Measurements from ENCODE around the gene RAD9A.
"Not testable (repeated sequence)": the region's sequence is repeated elsewhere in the genome, so short reads cannot be mapped to it uniquely, and the experiment has no call there.

The RAD9A gene

DNA sequence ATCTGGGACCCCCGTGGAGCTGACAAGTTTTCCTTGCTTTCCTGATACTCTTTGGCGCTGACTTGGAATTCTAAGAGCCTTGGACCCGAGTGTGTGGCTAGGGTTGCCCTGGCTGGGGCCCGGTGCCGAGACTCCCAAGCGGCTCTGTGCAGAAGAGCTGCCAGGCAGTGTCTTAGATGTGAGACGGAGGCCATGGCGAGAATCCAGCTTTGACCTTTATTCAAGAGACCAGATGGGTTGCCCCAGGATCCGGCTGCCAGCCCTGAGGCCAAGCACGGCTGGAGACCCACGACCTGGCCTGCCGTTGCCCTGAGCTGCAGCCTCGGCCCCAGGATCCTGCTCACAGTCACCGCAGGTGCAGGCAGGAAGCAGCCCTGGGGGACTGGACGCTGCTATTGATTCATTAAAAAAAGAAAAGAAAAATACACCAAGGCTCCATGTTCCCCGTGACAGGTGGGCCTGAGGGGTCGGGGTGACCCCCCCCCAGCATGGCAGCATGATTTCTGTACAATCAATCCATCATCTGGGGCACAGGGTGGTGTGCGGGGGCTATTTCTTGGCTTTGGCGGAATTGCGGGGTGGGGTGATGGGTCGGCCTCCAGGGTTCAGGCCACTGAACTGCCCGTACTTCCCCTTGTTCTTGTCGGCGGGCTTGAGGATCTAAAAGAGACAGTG, 6.3 kb downstream of the RAD9A start:
- no peak for DNase-seq

DNA sequence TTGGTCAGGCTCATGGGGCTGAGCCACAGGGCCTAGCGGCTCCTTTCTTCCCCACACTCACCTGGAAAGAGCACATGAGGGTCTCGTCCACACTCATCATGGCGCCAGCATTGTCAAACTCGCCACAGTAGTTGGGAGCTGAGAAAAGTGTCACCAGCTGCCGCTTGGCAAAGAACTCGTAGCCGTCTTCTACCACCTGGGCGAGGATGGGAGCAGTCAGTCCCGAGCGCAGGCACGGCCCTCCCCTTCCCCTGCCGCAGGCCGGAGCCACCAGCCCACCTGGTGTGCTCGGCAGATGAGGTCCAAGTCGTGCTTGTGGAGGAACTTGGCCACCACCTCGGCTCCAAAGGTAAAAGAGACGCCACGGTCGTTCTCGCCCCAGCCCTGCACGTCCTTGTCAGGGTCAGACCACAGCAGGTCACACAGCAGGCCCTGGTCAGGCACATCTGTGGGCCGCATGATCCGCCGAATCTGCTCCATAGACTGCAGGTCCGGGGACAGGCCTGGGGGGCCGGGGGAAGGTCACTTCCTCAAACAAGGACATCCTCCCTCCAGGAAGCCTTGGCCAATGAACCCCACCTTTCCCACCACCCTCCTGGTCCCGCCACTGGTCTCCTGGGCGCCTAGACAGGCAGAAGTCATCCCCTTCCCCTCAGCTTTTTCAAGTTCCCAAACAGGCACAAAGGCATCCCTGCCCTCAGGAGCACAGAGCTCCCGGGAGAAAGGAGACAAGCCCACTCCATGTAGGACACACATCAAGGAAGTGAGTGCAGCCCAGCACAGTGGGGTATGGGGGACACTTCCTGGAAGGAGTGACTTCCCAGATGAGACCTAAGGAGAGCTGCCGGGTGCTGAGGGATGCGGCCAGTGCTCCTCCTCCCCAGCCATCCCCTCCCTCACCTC, 7.1 kb downstream of the RAD9A start:
- no peak for DNase-seq

DNA sequence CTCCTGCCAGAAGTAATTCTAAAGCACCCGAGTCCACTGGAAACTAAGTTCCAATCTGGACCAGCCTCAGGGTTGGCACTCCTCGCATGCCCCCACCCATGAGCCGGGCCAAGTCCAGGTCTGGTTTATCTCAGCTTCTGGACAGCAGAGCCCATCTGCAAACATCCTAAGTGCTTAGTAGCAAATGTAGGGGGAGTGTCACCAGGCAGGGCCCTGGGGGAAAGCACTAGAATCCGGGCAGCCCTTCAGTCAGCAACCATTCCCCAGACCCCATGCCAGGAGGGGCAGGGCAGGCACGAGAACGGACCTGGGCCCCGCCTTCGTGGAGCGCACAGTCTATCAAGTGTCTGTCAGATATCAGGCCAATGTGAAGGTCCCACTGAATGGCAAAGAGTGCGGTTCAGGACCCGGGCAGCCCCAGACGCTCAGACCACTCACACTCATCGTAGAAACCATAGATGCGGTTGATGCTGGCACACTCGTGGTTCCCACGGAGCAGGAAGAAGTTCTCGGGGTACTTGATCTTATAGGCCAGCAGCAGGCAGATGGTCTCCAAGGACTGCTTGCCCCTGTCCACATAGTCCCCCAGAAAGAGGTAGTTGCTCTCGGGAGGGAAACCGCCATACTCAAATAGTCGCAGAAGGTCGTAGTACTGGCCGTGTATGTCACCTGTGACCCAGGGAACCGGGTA, 8.6 kb downstream of the RAD9A start:
- DNase-seq, result no peak

DNA sequence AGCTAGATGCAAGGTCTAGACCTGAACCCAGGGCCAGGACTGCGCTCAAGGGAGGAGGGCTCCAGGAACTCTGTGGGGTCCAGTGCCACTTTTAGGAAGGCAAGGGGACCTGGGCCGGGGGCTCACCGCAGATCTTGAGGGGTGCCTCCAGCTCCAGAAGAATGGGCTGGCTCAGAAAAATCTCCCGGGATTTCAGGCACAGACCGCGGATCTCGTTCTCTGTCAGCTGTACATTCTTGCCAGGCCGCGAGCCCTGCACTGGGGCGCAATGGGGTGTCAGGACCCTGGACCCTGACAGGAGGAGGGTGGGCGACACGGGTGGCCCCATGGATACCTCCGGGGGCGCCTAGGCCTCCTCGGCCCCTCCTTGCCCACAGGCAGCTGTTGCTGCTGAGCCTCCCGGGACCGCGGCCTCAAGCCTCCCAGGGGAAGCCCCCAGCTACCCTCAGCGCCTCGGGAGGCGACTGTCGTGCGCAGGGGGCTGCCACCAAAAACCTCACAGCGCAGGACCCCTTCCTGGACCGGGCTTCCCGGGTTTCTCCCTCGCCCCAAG, 9.2 kb downstream of the RAD9A start:
- DNase-seq, result no peak

DNA sequence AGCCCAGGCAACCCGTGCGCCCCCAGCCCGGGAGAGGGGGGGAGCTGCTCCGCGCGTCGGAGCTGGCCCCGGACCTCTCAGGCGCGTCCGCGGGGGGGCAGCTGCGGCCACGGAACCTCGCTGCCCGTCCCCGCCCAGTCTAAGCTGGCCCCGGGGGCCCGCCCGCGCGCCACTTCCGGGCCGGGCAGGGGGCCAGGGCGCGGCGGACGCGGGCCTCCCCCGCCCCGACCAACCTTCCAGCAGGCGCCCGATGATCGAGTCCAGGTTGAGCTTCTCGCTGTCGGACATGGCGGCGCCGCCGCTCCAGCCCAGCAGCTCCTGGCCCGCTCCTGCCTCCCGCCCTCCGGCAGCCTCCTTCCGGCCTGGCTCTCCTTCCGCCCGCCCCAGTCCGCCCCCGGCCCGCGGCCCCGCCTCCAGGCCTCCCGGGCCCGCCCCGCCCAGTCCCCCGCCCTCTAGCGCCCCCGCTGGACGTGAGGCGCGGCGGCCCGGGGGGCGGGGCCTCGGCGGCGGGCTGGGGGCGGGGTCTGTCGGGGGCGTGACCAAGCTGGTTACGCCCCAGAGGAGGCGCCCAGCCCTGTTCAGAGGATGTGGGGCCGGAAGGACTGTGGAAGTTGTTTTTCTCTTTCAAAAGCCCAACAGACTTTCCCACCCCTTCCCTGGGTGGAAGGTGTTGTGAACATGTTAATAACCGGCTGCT, 9.9 kb downstream of the RAD9A start, which contains the start of gene PPP1CA:
PPP1CA (minus strand) TSS at position 364 of the 697 bp plus-strand sequence; CDS start at position 288, 76 bp downstream.
- peak; percentile 76 for DNase-seq

DNA sequence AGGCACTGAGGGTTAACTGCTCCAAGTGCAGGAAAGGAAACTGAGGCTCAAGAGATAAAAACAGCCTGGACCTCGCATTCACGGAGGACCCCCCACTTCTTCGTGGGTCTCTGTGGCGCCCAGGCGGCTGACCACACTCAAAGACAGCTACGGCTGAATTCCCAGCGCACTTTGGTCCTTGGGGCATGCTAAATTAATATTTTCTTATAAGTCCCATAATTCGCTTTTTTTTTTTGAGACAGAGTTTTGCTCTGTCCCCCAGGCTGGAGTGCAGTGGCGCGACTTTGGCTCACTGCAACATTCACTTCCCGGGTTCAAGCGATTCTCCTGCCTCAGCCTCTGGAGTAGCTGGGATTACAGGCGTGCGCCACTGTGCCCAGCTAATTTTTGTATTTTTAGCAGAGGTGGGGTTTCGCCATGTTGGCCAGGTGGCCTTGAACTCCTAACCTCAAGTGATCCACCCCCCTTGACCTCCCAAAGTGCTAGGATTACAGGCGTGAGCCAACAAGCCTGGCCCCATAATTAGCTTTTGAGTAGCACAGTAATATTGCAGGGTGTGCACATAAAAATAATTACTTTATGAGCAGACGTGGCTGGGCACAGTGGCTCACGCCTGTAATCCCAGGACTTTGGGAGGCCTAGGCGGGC, 10.5 kb downstream of the RAD9A start:
- not testable (repeated sequence) for DNase-seq

DNA sequence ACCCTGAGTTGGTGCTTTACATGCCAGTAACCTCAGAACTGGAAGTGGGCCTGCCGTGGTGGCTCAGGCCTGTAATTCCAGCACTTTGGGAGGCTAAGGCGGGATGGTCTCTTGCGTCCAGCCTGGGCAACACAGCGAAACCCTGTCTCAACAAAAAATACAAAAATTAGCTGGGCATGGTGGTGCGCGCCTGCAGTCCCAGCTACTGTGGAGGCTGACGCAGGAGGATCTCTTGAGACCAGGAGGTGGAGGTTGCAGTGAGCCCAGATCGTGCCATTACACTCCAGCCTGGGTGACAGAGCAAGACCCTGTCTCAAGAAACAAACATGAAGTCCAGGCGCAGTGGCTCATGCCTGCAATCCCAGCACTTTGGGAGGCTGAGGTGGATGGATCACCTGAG, 11.3 kb downstream of the RAD9A start:
- not testable (repeated sequence) for DNase-seq

DNA sequence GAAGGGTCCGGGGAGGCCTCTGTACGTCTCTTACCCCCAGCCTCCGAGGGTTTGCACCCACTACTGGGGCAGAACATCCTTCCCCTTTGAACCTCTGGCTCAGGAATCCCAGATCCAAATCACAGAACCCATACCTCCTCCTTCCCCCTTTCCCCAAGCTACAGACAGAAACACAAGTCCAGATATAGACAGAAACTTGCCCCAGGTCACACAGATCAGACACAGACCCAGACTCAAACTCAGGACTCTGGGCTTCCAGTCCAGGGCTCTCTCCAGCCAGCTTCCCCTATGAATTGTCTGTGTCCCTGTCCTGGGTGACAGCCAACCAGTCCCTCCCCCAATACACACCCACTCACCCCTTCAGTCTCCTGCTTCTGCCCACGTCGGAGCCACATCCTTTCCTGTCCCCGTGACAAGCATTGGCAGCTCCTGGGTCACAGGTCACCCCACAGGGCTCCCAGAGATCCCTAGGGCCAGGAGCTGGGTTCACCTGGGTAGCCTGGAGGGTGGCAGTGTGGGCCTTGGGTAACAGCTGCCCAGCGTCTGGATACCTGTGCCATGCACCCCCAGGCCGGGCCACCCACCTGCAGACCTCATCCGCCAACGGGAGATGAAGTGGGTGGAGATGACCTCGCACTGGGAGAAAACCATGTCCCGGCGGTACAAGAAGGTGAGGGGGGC, 12.9 kb downstream of the RAD9A start:
- no peak for DNase-seq

DNA sequence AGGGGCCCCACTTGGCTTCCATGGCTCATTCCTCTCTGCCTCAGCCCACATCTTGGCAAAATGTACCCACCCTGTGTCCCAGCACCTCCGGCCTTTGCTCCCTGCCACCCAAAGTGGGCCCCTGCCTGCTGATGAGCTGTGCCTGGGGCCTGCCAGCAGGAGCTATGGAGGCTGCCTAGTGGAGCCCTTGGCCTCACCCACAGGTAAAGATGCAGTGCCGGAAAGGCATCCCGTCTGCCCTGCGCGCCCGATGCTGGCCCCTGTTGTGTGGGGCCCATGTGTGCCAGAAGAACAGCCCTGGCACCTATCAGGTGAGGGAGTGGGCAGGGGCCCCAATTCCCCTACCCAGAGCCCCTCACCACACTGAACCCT, 13.4 kb downstream of the RAD9A start:
- DNase-seq, result no peak

DNA sequence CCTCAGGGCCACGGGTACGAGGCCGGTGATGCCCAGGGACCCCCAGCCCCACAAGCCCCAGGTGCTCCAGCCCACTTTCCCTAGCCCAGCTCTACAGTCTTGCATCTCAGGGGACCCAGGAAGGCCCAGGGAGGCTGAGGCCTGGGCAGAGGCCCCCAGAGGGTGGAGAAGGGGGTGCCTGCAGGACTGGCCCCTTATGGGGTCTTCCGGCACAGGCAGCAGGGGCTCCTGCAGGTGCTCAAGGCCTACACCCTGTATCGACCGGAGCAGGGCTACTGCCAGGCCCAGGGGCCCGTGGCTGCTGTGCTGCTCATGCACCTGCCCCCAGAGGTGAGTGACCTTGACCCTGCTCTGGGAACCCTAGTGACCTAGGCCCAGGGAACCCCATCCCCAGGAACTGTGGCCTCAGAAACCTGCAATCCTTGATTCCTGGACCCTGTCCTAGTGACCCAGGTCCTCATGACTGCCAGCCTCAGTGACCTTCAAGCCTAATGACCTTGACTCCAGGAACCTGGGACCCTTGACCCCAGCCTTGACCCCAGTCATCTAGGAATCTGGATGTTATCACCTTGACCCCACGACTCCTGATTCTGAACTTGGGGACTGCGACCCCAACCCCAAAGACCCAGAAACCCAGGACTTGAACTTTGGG, 14.0 kb downstream of the RAD9A start:
- no peak for DNase-seq

DNA sequence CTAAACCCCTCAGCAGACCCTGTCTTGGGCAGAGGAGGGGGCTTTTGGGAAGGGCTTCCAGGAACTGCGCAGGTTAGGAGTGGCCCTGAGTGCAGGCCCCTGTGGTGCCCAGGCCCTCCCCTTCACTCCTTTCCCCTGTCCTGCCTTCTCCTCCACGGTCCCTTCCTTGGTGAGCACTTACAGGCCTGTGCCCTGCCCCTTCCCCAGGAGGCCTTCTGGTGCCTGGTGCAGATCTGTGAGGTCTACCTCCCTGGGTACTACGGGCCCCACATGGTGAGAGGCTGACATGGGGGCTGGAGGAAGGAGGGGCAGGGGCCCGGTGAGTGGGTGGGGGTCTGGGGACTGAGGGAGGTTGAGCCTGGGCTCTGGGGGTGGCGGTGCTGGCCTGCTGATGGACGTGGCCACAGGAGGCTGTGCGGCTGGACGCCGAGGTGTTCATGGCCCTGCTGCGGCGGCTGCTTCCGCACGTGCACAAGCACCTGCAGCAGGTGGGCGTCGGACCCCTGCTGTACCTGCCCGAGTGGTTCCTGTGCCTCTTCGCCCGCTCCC, 14.7 kb downstream of the RAD9A start:
- DNase-seq, result no peak

DNA sequence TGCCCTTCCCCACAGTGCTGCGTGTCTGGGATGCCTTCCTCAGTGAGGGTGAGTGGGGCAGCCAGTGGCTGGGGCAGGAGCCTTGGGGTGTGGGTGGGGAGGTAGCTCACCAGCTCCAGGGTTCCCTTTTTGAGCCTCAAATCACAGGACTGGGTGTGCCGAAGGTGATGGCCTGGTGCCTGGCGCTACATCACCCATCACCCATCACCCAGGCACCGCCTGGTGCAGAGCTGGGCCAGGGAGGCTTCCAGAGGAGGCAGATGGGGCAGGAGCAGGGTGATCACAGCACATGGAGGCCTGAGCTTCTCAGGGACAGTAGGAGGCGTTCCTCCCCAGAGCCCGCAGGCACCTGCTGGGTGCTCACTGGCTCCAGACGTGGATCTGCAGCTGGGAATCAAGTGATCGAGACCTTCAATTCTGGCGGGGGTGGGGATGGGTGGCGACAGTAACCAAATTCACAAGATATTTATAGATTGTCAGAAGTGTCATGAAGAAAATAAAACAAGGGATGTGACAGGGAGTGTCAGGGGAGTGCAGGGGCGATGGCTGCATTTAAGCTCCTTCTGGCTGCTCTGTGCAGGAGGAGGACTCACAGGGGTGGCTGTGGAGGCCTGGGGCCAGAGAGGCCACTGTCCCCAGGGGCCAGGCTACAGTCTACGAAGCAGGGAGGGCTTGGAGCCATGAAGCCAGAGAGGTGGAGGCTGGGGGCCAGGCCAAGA, 15.3 kb downstream of the RAD9A start:
- no peak for DNase-seq

DNA sequence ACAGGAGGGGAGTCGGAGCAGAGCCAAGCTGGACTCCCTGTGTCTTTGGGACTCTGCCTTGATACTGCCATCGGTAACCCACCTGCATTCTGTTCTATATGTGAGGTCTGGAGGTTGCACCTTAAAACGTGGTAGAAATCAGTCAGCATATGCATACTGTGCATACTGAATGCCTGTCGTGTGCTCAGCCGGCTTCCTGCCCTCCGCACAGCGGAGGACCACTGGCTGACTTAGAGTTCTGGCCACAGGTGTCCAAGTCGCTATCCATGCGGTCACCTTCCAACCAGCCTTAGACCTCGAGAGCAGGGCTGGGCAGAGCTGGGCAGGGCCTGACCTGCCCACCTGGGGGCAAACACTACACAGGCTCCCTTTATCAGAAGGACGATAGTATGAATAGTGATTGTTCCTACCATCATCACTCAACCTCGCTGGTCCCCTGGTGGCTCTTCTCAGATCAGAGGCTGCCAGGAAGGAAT, 15.9 kb downstream of the RAD9A start:
- DNase-seq, result no peak

DNA sequence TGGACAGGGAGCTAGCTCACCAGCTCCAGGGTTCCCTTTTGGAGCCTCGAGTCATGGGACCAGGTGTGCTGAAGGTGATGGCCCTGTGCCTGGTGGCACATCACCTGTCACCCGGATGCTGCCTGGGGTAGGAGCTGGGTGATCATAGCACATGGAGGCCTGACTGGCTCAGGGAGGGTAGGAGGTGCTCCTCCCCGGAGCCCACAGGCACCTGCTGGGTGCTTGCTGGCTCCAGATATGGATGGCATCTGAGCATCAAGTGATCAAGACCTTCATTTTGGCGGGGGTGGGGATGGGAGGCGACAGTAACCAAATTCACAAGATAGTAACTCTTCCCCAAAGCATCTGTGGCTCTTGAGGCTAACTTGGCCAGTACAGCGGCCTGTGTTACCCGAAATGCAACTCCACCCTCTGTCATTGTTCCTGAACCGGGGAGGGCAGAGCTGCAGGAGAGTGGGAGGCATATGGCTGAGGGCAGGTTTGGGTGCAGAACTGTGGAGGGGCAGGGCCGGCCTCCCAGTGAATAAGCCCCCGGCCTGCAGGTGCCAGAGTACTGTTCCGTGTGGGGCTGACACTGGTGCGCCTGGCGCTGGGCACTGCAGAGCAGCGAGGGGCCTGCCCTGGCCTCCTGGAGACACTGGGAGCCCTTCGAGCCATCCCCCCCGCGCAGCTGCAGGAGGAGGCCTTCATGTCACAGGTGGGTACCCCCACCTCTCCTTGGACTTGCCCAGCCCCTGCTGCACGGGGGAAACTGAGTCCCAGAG, 16.8 kb downstream of the RAD9A start:
- no peak for DNase-seq

DNA sequence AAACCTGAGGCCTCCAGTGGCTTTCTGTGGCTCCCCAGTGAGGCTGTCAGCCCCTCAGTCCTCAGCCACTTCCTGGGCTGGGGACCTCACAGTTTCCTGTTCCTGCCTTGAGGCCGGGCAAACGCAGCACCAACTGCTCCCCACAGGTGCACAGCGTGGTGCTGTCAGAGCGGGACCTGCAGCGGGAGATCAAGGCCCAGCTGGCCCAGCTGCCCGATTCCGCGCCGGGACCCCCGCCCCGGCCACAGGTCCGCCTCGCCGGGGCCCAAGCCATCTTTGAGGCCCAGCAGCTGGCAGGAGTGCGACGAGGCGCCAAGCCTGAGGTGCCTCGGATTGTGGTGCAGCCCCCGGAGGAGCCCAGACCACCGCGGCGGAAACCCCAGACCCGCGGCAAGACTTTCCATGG, 17.5 kb downstream of the RAD9A start:
- DNase-seq, result no peak

DNA sequence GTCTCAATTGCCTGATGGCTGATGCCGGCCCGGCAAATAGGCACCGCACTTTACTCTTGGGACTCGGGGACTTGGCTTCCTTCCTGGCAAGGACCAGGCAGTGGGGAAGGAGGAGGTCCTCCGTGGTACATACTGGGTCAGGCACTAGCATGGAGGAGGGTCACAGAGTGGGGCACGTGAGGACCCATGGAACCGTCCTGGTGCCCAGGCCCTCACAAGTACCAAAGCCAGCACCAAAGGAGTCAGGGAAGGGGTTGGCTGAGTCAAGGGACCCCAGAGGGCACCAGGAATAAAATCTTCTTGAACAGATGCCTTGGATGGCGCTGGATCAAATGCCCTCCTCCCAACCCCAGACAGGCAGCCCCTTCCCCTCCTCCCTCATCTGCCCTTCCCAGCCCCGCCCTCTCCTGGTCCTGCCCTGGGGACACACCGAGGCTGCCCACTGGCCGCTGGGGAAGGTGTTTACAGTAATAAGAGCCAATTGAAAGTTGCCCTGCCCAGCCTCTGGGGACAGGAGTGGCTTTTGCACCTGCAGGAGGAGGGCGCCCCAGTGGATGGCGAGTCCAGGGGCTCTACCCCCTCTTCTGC, 18.1 kb downstream of the RAD9A start:
- no peak for DNase-seq

DNA sequence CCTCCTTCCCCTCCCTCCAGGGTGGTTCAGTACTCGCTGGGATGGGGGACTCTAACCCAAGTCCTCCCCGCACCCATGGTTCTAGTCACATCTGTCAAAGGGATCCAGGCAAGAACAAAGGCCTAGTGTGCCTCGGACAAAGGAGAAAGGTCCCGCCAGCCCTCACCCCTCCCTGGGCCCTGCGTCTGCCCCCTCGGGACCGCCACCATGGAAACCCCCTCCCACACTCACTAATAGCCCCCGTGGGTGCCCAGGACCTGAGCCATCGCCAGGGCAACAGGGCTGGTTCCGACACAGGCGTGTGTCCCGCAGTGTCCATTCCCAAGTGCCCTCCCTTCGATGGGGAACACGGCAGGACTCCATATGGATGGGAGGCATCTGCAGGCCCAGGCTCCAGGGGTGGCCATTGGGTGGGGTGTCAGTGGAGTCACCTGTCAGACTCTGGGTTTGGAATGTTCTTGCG, 18.6 kb downstream of the RAD9A start:
- DNase-seq, result no peak

DNA sequence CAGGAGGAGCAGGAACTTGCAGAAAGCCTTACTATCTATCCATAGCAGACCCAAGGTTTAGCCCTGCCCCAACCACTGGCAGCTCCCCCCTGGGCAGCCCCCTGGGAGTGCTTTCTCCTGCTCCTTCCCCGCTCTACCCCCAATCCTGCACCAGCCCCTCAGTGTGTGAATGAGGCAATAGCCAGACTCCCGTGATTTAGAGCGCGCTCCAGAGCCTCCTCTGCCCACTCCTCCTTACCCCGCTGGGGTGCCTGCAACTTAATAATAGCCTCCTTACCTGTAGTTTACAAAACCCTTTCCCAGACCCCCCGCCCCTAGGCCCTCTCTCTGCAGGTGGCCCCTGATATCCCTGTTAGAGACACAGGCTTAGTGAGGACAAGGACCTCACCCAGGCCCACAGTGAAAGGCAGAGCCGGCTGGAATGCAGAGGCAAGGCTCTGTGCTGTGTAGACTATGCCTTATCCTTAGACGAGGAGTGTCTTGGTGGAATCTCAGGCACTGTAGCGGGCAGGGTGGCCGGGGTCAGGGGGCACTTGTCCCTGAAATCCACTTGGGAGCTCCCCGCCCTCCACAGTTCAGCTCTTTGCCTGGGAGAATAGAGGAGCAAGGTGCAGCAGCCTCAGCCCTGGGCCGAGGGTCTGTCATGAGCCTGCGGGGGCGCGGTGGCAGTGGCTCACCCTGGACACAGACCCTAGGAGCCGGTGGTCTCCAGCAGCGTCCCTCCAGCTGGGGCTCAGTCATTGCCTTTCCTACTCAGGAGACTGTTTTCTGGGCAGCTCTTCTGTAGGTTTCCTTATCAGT, 19.4 kb downstream of the RAD9A start:
- no peak for DNase-seq

Measured in NCI-H2029 treated with DMSO at 0.1 percent for 48 hours (cell line).